A549 (cell line): ENCODE results near the gene CARS1. TPM values are rescaled to one million over a fixed set of nuclear protein-coding genes. Genes with fewer than 3 reads are reported as not detected.

Experiments
- ATAC-seq, 2 experiments: fragments of 200-7000 bp in 1 of 2; fragments of >200 bp in 1 of 2; cut with Nextera tagmentation in 1 of 2; cut with Tn5 transposase in 1 of 2; 3 replicates each; pipeline versions ENCODE4 v1.8.0 to v1.9.1; 2018 to 2020; ENCODE audit warnings: mild to moderate bottlenecking in 1 of 2, moderate library complexity in 1 of 2
- CTCF ChIA-PET: fragments of 300-600 bp; sonication (Branson Sonifier 250); formaldehyde crosslinking; extraction: SDS; loops from one replicate; lab custom pipeline; 2021; ENCODE audit warnings: antibody characterized with exemption, inconsistent platforms; lab: Yijun Ruan, JAX
- POLR2A ChIA-PET: fragments of 350-600 bp; formaldehyde crosslinking; extraction: SDS; loops from one replicate; lab custom pipeline; 2021; ENCODE audit warnings: antibody characterized with exemption, inconsistent platforms; lab: Yijun Ruan, JAX
- DNase-seq, 2 experiments: peaks; one replicate each; pipeline versions ENCODE4 v3.0.0 to v3.0.0-alpha.2; 2011 to 2016; ENCODE audit warnings: low read depth in 1 of 2, low spot score in 1 of 2
- FAIRE-seq: peaks from 2 replicates; lab custom pipeline; 2011; peaks lifted over from hg19 to GRCh38; lab: Jason Lieb, UNC
- H3K27ac ChIP-seq, 2 experiments: fragments of >200 bp; sonication (Bioruptor Twin); formaldehyde crosslinking; 3 replicates each; pipeline ENCODE4 v1.5.1; 2016 to 2017
- H3K4me1 ChIP-seq: fragments of >200 bp; sonication (Bioruptor Twin); formaldehyde crosslinking; 3 replicates; pipeline ENCODE4 v1.6.1; 2016
- H3K4me2 ChIP-seq: fragments of >200 bp; sonication (Bioruptor Twin); formaldehyde crosslinking; 3 replicates; pipeline ENCODE4 v1.6.1; 2016
- H3K4me3 ChIP-seq: fragments of >200 bp; sonication (Bioruptor Twin); formaldehyde crosslinking; 3 replicates; pipeline ENCODE4 v1.5.1; 2016
- H3K9me3 ChIP-seq: fragments of >200 bp; sonication (Bioruptor Twin); formaldehyde crosslinking; 3 replicates; pipeline ENCODE4 v1.6.1; 2016
- BCL3 ChIP-seq: fragments of >200 bp; sonication (Bioruptor Twin); formaldehyde crosslinking; IDR thresholded peaks from 3 replicates; pipeline ENCODE4 v1.6.1; 2016
- BHLHE40 ChIP-seq: IDR thresholded peaks from 2 replicates; pipeline ENCODE4 v1.6.1; 2012; ENCODE audit warnings: low read depth, low read length, inconsistent platforms
- CBX2 ChIP-seq: fragments of 200-600 bp; sonication (generic); IDR thresholded peaks from 2 replicates; pipeline ENCODE4 v1.6.1; 2016; ENCODE audit warnings: low read depth, mild to moderate bottlenecking, borderline replicate concordance
- CHD2 ChIP-seq: fragments of 150-350 bp; IDR thresholded peaks from 2 replicates; pipeline ENCODE4 v1.6.1; 2014; ENCODE audit warnings: low read length; ENCODE audit not compliant: partially characterized antibody
- CTCF ChIP-seq: fragments of >200 bp; sonication (Bioruptor Twin); formaldehyde crosslinking; IDR thresholded peaks from 3 replicates; pipeline ENCODE4 v1.5.1; 2016
- E2F6 ChIP-seq: IDR thresholded peaks from 2 replicates; pipeline ENCODE4 v1.6.1; 2012; ENCODE audit warnings: low read depth, borderline replicate concordance
- FOSL2 ChIP-seq, 2 experiments: fragments of 450-650 bp in 1 of 2; fragments of >200 bp in 1 of 2; sonication (Bioruptor Twin) in 1 of 2; formaldehyde crosslinking; IDR thresholded peaks; 2 replicates each; pipeline versions ENCODE4 v1.5.0 to v1.6.1; 2016 to 2020; ENCODE audit warnings: mild to moderate bottlenecking in 1 of 2, moderate library complexity in 1 of 2
- GATA3 ChIP-seq: IDR thresholded peaks from 2 replicates; pipeline ENCODE4 v1.6.1; 2012; ENCODE audit warnings: borderline replicate concordance
- HDAC2 ChIP-seq: fragments of 200-600 bp; sonication (generic); IDR thresholded peaks from 2 replicates; pipeline ENCODE4 v1.6.1; 2016
- JUN ChIP-seq, 2 experiments: fragments of >200 bp; sonication (Bioruptor Twin); formaldehyde crosslinking; IDR thresholded peaks; 2 replicates in 1 of 2; 3 replicates in 1 of 2; pipeline ENCODE4 v1.6.1; 2016 to 2017
- JUNB ChIP-seq: fragments of >200 bp; sonication (Bioruptor Twin); formaldehyde crosslinking; IDR thresholded peaks from 2 replicates; pipeline ENCODE4 v1.6.1; 2016
- KDM5A ChIP-seq: fragments of 200-600 bp; sonication (generic); IDR thresholded peaks from 2 replicates; pipeline ENCODE4 v1.6.1; 2016; ENCODE audit warnings: antibody characterized with exemption, mild to moderate bottlenecking
- MAX ChIP-seq: IDR thresholded peaks from 2 replicates; pipeline ENCODE4 v1.6.1; 2012
- MAZ ChIP-seq: fragments of 150-350 bp; IDR thresholded peaks from 2 replicates; pipeline ENCODE4 v1.6.1; 2014; ENCODE audit warnings: antibody characterized with exemption, low read depth, low read length, borderline replicate concordance
- NR3C1 ChIP-seq: fragments of >200 bp; sonication (Bioruptor Twin); formaldehyde crosslinking; IDR thresholded peaks from 3 replicates; pipeline ENCODE4 v1.6.1; 2017
- PHF8 ChIP-seq: fragments of 200-600 bp; sonication (generic); IDR thresholded peaks from 2 replicates; pipeline ENCODE4 v1.6.1; 2016; ENCODE audit warnings: low read depth, mild to moderate bottlenecking, antibody characterized with exemption, moderate library complexity, borderline replicate concordance
- RARB ChIP-seq: fragments of 250-450 bp; sonication (Bioruptor Pico); IDR thresholded peaks from 2 replicates; pipeline ENCODE4 v1.8.0; 2021; ENCODE audit warnings: mild to moderate bottlenecking, moderate library complexity
- RCOR1 ChIP-seq: fragments of 150-350 bp; IDR thresholded peaks from 2 replicates; pipeline ENCODE4 v1.6.1; 2014; ENCODE audit warnings: antibody characterized with exemption, low read length, low read depth
- RFX5 ChIP-seq: fragments of 450-650 bp; IDR thresholded peaks from 2 replicates; pipeline ENCODE4 v1.7.1; 2014; ENCODE audit warnings: antibody characterized with exemption, mild to moderate bottlenecking, moderate library complexity
- ZSCAN20 ChIP-seq: fragments of 250-450 bp; sonication (Bioruptor Pico); IDR thresholded peaks from 2 replicates; pipeline ENCODE4 v1.8.0; 2022; ENCODE audit warnings: mild to moderate bottlenecking, moderate library complexity
- WGBS: methylation state at CpG from one replicate; pipeline ENCODE4 v1.1.6; 2017; ENCODE audit errors: missing lambda C conversion rate; 5-methylcytosine and 5-hydroxymethylcytosine counted together
- polyA plus RNA-seq, 4 experiments: library from polyadenylated mRNA; depleted of rRNA in 3 of 4; stranded (reverse); fragments of >200 nt; fragmentation: RNase III in 1 of 4; extraction: RNeasy Plus Mini Kit Qiagen cat#74134 plus additional on column Dnase treatment in 1 of 4; gene quantifications; 2 replicates in 3 of 4; 3 replicates in 1 of 4; pipeline ENCODE4 v1.2.3, GENCODE V29; 2011 to 2017

CARS1 gene
- polyA plus RNA-seq, 2 of the 4 experiments (the other 2 are of a cell fraction) = 52.7 to 130 TPM

- ATAC-seq = peak; percentile 48 to 70
- FAIRE-seq = no peak
- 3% methylated on average over 22 of the region's 79 CpGs for WGBS
- TF ChIP-seq RCOR1 (no peak), MAZ (0 out of 2 replicates have a peak, but pooled peaks have one; percentile 16), CTCF (no peak), RFX5 (no peak), MAX (0 out of 2 replicates have a peak, but pooled peaks have one; percentile 7), KDM5A (peak; percentile 16; the same call in 1 of the 2 replicates), PHF8 (peak; percentile 53)
- H3K9me3 ChIP-seq = no peaks in the 10 kb centered on the region
- H3K4me3 ChIP-seq = peak overlapping the region; percentile 68
- H3K27ac ChIP-seq = peak overlapping the region; percentile 95 to 99
- H3K4me2 ChIP-seq = peak overlapping the region; percentile 96
- H3K4me1 ChIP-seq = peaks cover 32% of the 10 kb centered on the region
- ChIA-PET CTCF (interaction anchor here (0.6 to 1.6 kb wide), 6 partner anchors 11 to 100 kb away, joined by 3 to 4 read pairs (median 4); no protein-coding TSS in a partner anchor), POLR2A (interaction anchor here (0.7 to 1.0 kb wide), 13 partner anchors 8 to 66 kb away, joined by 3 to 11 read pairs (median 3); partner anchors contain the start of genes CARS1 and PHLDA2)
- peak; percentile 24 to 29 for DNase-seq
These were observed 65.6 kb downstream of the CARS1 start for GRCh38 chr11:2991452-2992233.

- FAIRE-seq (no peak), ATAC-seq (no peak), DNase-seq (peak; percentile 25 to 28)
- 1% methylated on average over 17 of the region's 17 CpGs for WGBS
- ChIA-PET POLR2A (interaction anchor here (0.8 kb wide), 1 partner anchor 15 kb away, joined by 3 read pairs; no protein-coding TSS in a partner anchor), CTCF (interaction anchor here (0.6 to 2.2 kb wide), 5 partner anchors 15 to 427 kb away, joined by 3 to 10 read pairs (median 4); no protein-coding TSS in a partner anchor)
- Histone ChIP-seq H3K9me3 (no peaks in the 10 kb centered on the region), H3K27ac (peak overlapping the region; percentile 95 to 99), H3K4me2 (peak overlapping the region; percentile 96), H3K4me3 (peak overlapping the region; percentile 68), H3K4me1 (peaks cover 32% of the 10 kb centered on the region)
- TF ChIP-seq ZSCAN20 (CRISPR knock-in tag) (no peak), CHD2 (no peak), JUN (IDR thresholded peaks at IDR 0.05) (no peak), RARB (CRISPR knock-in tag) (no peak), HDAC2 (no peak), MAX (no peak), BCL3 (no peak), CBX2 (no peak), PHF8 (no peak), NR3C1 (no peak), GATA3 (no peak), FOSL2 (IDR thresholded peaks at IDR 0.05) (no peak), FOSL2 (CRISPR knock-in tag; IDR thresholded peaks at IDR 0.05) (no peak), E2F6 (no peak), RFX5 (no peak), RCOR1 (no peak), JUNB (no peak), BHLHE40 (no peak)
These were observed 66.4 kb downstream of the CARS1 start for GRCh38 chr11:2990617-2991451.
